Stimulated activated naive B cell treated with anti-CD40 and anti-IgM and Interleukin-4, amounts not matched to agents 10 μg/mL and 1 μg/mL and 100 μg/mL, for 72 hours (primary cell): ENCODE results near the gene IL1RAP.

Experiments used
- ATAC-seq, 2 donors: fragments of 150-1000 bp; cut with Tn5 transposase; replicated peaks; 2 replicates each; pipeline ENCODE4 v1.10.0; 2021; ENCODE audit warnings: moderate library complexity in 1 of 2
- DNase-seq: peaks from one replicate; pipeline ENCODE4 v3.0.0; 2021
- H3K27ac Mint-ChIP-seq: one replicate; pipeline ENCODE4 v1.8.0; 2022; ENCODE audit warnings: mild to moderate bottlenecking, mixed read lengths
- H3K27me3 Mint-ChIP-seq, 2 donors: one replicate each; pipeline ENCODE4 v1.8.0; 2022; ENCODE audit warnings: mixed read lengths in 2 of 2
- H3K36me3 Mint-ChIP-seq, 2 donors: one replicate each; pipeline ENCODE4 v1.8.0; 2022; ENCODE audit warnings: mixed read lengths in 2 of 2, mild to moderate bottlenecking in 1 of 2
- H3K4me1 Mint-ChIP-seq, 2 donors: one replicate each; pipeline ENCODE4 v1.8.0; 2022; ENCODE audit warnings: mixed read lengths in 2 of 2, mild to moderate bottlenecking in 1 of 2
- H3K4me3 Mint-ChIP-seq, 2 donors: one replicate each; pipeline ENCODE4 v1.8.0; 2022; ENCODE audit warnings: mild to moderate bottlenecking in 2 of 2, mixed read lengths in 2 of 2, moderate library complexity in 1 of 2
- H3K9me3 Mint-ChIP-seq, 2 donors: one replicate each; pipeline ENCODE4 v1.8.0; 2022; ENCODE audit warnings: mixed read lengths in 2 of 2, mild to moderate bottlenecking in 1 of 2

The IL1RAP gene

DNA sequence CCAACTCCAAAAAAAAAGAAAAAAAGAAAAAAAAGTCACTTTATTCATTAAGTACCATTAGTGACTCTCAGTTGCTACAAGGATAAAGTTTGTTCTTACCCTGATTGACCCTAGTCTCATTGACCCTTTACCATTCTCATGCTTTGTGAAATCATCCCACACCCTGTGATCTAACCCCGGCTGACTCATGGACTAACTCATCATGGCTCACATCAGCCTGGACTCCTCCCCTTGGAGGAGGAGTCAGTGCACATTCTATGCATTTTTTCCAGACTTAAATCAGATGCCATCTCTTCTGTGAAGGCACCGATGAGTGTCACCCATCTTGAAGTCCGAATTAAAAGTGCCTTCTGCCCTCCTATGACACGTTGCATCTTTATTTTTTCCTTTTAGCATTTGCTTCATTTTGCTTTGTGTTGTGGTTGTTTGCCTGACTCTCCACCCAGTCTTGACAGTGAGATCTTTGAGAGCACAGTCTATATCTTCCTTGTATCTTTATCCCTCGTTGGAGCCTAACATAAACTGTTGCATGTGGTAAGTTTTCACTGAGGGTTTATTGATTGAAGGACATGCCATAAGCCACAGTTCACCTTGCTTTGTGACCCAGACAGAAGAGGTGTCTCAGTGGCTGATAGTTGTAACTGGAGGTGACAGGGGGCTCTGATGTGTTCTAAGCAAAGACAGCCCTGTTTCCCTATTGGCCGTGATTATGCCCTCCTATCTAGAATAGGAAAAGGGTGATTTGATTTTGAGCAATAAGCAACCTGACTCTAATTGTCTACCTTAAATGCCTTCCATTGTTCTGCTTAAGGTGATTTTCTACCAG, 72.1 kb downstream of the IL1RAP start:
- H3K27ac Mint-ChIP-seq = peak overlapping the region; percentile 81
- H3K4me3 Mint-ChIP-seq = peak overlapping the region; percentile 18 to 55

DNA sequence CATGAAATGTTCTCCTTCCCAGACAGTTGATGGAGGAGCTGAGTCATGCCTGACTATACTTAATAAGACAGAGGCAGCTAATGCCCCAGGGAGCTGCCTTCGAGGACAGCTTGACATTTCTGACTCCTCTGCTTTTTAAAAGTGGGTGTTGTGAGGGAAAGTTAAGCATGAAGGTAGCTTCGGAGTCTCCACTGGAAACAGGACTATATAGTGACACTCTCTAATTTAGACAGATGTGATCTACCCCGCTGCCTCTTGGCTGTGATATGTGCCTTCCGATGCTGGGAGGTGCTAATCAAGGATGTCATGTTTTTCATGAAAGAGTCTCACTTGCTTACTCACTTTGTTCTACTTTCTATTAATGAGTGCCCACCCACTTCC, 72.7 kb downstream of the IL1RAP start:
- peaks cover 5 to 11% of the 10 kb centered on the region in 2 donors for H3K36me3 Mint-ChIP-seq

More for the DNA sequence above, 72.1 kb downstream of the IL1RAP start:
- DNase-seq (no peak), ATAC-seq (peak; percentile 69 to 75)
- H3K36me3 Mint-ChIP-seq = peaks cover 5 to 11% of the 10 kb centered on the region in 2 donors
- no peaks in the 10 kb centered on the region for H3K27me3 Mint-ChIP-seq
- peaks cover 0 to 5% of the 10 kb centered on the region in 2 donors for H3K9me3 Mint-ChIP-seq
- H3K4me1 Mint-ChIP-seq = peaks cover 20 to 33% of the 10 kb centered on the region in 2 donors

DNA sequence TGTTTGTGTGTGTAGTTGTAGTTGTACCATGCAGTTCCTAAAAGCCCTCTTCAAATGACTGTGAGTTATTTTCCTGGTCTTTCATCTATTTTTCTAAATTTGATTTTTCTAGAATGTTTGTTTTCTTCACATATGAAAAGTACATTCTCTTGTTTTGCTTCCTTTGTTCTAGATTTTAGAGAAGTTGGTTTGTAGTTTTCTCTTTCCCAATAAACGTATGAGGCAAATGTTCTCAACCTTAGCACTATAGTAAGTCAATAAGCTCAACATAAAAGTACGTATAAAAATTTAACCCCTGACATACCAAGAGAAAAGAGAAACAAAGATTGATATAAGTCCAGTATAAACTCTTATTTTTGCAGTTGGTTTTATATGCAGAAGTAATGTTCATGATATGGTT, 74.7 kb downstream of the IL1RAP start:
- Mint-ChIP-seq H3K36me3 (peaks cover 5 to 15% of the 10 kb centered on the region in 2 donors), H3K27me3 (no peaks in the 10 kb centered on the region)
- ATAC-seq = no peak

More for the DNA sequence above, 72.7 kb downstream of the IL1RAP start:
- Mint-ChIP-seq H3K4me3 (peak overlapping the region; percentile 18 to 55), H3K27me3 (no peaks in the 10 kb centered on the region), H3K9me3 (peaks cover 0 to 5% of the 10 kb centered on the region in 2 donors), H3K27ac (peak overlapping the region; percentile 81), H3K4me1 (peaks cover 18 to 30% of the 10 kb centered on the region in 2 donors)
- DNase-seq = peak; percentile 56
- ATAC-seq = peak; percentile 86 to 88

DNA sequence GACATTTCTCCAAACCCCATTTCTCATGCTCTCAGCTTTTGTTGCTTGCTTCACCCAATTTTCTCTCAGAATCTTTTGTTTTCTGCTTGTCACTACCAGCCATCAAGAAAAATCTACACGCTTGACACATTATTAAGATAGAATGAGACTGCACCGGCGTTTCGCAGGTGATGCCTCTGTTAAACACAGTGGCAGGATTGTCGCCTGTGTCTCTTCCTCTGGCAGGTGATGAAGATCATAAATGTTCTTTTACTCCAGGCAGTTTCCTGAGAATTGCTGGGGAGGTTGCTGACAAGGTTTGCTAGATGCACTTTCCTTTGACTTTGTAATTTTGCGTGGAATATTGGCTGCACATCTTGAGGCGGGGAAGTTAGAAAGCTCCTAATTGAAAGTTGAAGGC, 75.4 kb downstream of the IL1RAP start:
- Mint-ChIP-seq H3K4me1 (peaks cover 18 to 30% of the 10 kb centered on the region in 2 donors), H3K4me3 (no peak overlapping the region), H3K27ac (no peak overlapping the region)

More for the DNA sequence above, 74.7 kb downstream of the IL1RAP start:
- Mint-ChIP-seq H3K27ac (no peak overlapping the region), H3K4me1 (peaks cover 18 to 30% of the 10 kb centered on the region in 2 donors), H3K4me3 (no peak overlapping the region), H3K9me3 (peaks cover 0 to 5% of the 10 kb centered on the region in 2 donors)
- DNase-seq = no peak

DNA sequence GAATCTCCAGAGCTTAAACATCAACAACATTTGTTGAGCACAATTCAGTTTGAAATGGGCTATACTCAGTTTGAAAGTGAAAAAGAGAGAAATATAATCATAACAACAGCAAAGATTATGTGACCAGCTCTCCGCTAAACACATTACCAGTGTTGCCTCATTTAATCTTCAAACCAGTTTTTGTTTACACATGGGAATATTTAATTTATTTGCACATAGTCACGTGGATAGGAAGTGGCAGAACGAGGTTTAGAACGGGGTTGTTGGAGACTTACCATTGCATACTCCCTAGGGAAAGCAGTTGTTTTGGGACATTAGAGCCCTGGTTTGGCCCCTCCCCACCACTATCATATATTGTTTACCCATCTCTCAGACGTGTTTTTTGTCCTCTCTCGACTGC, 77.2 kb downstream of the IL1RAP start:
- DNase-seq = no peak
- peaks cover 14 to 24% of the 10 kb centered on the region in 2 donors for H3K4me1 Mint-ChIP-seq
- peaks cover 0 to 1% of the 10 kb centered on the region in 2 donors for H3K9me3 Mint-ChIP-seq
- no peak for ATAC-seq
- peaks cover 3 to 15% of the 10 kb centered on the region in 2 donors for H3K36me3 Mint-ChIP-seq
- H3K27me3 Mint-ChIP-seq = no peaks in the 10 kb centered on the region
- no peak overlapping the region for H3K4me3 Mint-ChIP-seq
- H3K27ac Mint-ChIP-seq = no peak overlapping the region

More for the DNA sequence above, 75.4 kb downstream of the IL1RAP start:
- ATAC-seq (no peak), DNase-seq (no peak)
- H3K36me3 Mint-ChIP-seq = peaks cover 5 to 18% of the 10 kb centered on the region in 2 donors
- H3K9me3 Mint-ChIP-seq = peaks cover 0 to 5% of the 10 kb centered on the region in 2 donors
- no peaks in the 10 kb centered on the region for H3K27me3 Mint-ChIP-seq

DNA sequence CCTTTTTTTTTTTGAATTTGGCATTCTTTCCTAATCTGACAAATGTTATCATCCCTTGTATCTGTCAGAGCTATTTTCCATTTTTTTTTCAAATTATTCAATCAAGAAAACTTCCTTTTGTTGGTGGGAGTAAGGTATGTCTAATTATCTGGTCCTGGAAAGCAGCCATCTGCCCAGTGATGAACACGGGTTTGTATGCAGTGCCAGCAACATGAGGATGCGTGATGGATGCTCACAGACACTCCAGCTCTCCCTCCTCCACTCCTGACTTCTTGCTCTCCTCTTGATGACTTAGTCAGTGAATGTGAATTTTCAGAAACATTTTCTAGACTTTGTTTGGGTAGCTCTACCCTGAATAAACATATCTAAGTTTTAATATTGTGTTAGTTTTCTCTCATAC, 79.2 kb downstream of the IL1RAP start:
- Mint-ChIP-seq H3K27ac (no peak overlapping the region), H3K27me3 (no peaks in the 10 kb centered on the region), H3K36me3 (peaks cover 2 to 13% of the 10 kb centered on the region in 2 donors), H3K9me3 (no peaks in the 10 kb centered on the region), H3K4me3 (no peak overlapping the region), H3K4me1 (peaks cover 0 to 5% of the 10 kb centered on the region in 2 donors)
- no peak for ATAC-seq
- DNase-seq = no peak

DNA sequence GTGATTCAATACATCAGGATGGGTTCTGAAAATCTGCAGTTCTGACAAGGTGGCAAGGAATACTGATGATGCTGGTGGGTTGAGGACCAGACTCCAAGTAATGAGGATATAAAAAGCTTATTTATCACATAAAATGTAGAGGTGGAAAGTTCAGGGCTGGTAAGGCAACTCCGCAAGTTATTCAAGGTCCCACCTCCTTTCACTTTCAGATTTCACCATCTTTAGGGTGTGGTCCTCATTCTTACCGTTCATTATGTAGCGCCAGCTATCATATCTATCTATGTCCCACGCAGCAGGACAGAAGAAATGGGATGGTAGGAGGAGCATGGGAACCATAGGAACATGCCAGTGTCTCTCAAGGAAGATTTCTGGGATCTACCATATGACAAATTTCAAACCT, 80.3 kb downstream of the IL1RAP start:
- Mint-ChIP-seq H3K36me3 (peaks cover 2 to 14% of the 10 kb centered on the region in 2 donors), H3K27me3 (no peaks in the 10 kb centered on the region), H3K4me1 (no peaks in the 10 kb centered on the region), H3K4me3 (no peak overlapping the region), H3K27ac (no peak overlapping the region), H3K9me3 (no peaks in the 10 kb centered on the region)
- no peak for ATAC-seq
- no peak for DNase-seq

DNA sequence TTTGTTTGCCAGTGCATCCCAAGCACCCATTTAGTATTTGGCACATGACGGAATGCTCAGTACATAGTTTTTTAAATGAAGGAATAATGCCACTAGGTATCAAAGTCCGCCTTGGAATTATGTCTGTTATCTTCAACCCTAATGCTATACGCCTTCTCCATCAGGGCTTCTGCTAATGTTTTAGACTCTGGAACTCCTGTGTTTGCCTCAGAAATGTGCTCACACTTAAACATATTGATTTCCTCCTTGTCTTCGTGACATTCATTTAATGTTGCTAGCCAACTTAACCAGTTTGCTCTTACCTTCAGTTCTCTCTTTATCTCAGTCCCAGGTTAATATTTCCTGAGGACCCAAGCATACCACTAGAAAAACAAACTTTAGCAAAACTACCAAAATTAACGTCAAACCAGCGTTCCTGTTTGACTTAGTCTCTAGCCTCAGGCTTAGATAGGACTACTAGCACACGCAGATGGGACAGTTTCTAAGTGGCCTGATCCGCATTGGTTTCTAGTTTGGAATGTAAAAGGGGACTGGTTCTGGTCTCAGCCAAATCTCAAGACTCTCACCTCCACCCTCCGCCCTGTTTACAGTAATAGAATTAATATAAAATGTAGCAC, 81.4 kb downstream of the IL1RAP start:
- H3K27me3 Mint-ChIP-seq = no peaks in the 10 kb centered on the region
- H3K4me1 Mint-ChIP-seq = no peaks in the 10 kb centered on the region
- no peak overlapping the region for H3K4me3 Mint-ChIP-seq
- ATAC-seq (no peak), DNase-seq (no peak)
- no peak overlapping the region for H3K27ac Mint-ChIP-seq
- peaks cover 2 to 11% of the 10 kb centered on the region in 2 donors for H3K36me3 Mint-ChIP-seq
- H3K9me3 Mint-ChIP-seq = no peaks in the 10 kb centered on the region

DNA sequence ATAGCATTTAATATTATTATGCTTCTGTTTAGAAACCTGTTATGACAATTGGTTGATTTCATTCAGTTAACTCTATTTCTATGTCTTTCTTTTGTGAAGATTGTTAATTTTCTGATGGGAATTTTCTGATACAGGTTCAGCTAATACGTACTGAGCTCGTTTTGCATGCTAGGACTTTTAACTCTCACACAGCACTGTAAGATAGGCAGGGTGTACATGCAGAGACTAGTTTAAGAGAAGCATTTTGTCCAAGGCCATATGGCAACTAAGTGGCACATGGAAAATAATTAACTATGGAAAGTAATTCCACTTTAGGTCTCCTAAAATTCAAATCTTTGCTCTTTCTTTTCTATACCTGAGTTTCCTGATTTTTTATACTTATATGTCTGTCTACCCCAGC, 81.9 kb downstream of the IL1RAP start:
- H3K4me3 Mint-ChIP-seq = no peak overlapping the region
- DNase-seq (no peak), ATAC-seq (no peak)
- H3K4me1 Mint-ChIP-seq = no peaks in the 10 kb centered on the region
- H3K9me3 Mint-ChIP-seq = no peaks in the 10 kb centered on the region
- no peaks in the 10 kb centered on the region for H3K27me3 Mint-ChIP-seq
- H3K27ac Mint-ChIP-seq = no peak overlapping the region
- H3K36me3 Mint-ChIP-seq = peaks cover 2 to 11% of the 10 kb centered on the region in 2 donors

DNA sequence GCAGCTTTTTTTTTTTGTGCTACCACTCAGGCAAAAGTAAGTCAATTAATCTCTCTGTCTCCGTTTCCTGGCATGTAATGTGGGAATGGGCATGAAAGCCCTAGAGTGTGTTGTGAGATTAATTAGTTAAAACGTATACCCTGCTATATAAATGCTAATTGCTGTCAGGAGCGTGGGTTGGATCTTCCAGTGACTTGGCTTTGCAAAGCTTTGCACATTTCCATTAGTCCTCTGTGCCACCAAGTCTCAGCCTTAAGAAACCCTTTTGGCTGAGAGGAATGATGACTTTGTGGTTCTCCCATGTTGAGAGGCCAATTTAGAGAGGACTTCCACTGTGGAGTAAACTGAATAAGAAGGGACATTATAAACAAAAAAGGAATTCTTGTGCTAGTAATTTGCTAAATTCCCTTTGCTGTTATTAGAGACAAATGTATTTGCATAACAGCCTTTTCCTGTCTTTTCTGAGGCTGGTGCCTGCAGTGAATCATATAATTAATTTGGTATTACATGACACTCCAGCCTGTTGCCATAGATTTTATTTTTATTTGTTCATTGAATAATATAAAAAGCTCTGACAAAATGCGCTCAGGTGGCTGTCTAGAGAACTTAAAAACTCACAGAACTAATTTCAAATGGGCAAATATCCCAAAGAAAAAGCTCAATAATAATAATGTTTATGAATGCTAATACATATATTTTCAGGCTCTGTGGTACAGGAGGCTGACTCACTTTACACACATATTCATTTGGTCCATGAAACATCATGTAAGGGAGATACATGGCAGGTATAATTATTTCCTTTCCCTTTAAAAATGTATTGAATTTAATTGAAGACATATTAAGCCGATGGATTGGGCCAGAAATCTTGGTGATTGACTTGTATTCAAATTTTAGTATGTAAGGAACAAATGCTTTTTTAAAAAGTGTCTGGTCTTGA, 82.7 kb downstream of the IL1RAP start:
- Mint-ChIP-seq H3K27me3 (no peaks in the 10 kb centered on the region), H3K4me1 (no peaks in the 10 kb centered on the region), H3K27ac (no peak overlapping the region), H3K4me3 (no peak overlapping the region), H3K36me3 (peaks cover 2 to 11% of the 10 kb centered on the region in 2 donors), H3K9me3 (no peaks in the 10 kb centered on the region)
- ATAC-seq (no peak), DNase-seq (no peak)

DNA sequence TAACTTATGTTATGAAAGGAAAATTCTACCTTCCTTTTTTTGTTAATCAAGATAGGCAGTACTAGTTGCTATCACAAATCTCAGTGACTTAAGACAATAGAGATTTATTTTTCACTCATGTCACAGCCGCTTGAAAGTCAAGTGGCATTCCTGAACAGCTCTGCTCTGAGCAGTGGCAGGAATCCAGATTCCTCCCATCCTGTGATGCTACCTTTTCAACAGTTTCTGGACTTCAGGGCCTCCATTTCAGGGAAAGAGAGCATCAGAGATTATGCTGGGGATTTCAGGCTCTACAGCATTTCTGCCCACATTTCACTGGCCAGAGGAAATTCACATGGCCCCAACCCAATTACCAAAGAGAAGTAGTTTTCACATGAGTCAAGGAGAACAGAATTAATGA, 83.4 kb downstream of the IL1RAP start:
- no peaks in the 10 kb centered on the region for H3K27me3 Mint-ChIP-seq

DNA sequence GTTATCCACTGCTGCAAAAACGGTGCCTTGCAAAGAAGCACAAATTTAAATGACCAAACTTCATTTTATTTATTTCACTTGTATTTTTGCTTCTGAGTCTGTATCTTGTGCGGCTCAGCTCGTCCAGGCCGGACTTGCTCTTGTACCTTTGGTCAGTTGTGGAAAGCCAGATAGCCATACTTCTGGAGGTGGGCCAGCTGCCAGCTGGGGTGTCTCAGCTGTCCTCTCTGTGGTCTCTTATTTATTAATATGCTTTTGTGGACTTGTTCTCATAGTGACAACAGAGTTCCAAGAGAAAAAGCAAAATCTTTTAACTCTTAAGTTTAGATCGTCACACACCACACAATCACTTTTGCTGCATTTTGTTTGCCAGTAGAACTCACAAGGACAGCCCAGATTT, 87.7 kb downstream of the IL1RAP start:
- no peaks in the 10 kb centered on the region for H3K4me1 Mint-ChIP-seq
- DNase-seq = no peak
- peaks cover 21 to 30% of the 10 kb centered on the region in 2 donors for H3K36me3 Mint-ChIP-seq
- no peaks in the 10 kb centered on the region for H3K27me3 Mint-ChIP-seq
- peaks cover 0 to 3% of the 10 kb centered on the region in 2 donors for H3K9me3 Mint-ChIP-seq
- no peak overlapping the region for H3K4me3 Mint-ChIP-seq
- no peak overlapping the region for H3K27ac Mint-ChIP-seq
- ATAC-seq = no peak

More for the DNA sequence above, 83.4 kb downstream of the IL1RAP start:
- ATAC-seq (no peak), DNase-seq (no peak)
- Mint-ChIP-seq H3K4me3 (no peak overlapping the region), H3K27ac (no peak overlapping the region), H3K9me3 (no peaks in the 10 kb centered on the region), H3K36me3 (peaks cover 2 to 11% of the 10 kb centered on the region in 2 donors), H3K4me1 (no peaks in the 10 kb centered on the region)

DNA sequence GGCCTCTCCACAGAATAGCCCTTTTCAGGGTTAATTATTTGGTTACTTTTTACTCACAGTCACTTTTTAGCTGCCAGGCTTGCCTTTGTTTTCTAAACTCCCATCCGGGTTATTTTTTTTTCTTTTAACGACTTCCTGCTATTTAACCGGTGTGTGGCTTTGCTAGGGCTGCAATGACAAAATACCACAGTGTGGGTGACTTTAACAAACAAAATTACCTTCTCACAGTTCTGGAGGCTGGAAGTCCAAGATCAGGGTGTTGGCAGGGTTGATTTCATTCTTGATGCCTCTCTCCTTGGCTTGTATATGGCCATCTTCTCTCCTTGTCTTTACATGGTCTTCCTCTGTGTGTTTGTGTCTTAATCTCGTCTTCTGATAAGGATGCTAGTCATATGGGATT, 91.5 kb downstream of the IL1RAP start:
- ATAC-seq (no peak), DNase-seq (no peak)
- H3K27me3 Mint-ChIP-seq = no peaks in the 10 kb centered on the region
- H3K4me1 Mint-ChIP-seq = peaks cover 11 to 13% of the 10 kb centered on the region in 2 donors
- peaks cover 28 to 39% of the 10 kb centered on the region in 2 donors for H3K36me3 Mint-ChIP-seq
- no peak overlapping the region for H3K4me3 Mint-ChIP-seq
- peaks cover 0 to 3% of the 10 kb centered on the region in 2 donors for H3K9me3 Mint-ChIP-seq
- H3K27ac Mint-ChIP-seq = no peak overlapping the region

DNA sequence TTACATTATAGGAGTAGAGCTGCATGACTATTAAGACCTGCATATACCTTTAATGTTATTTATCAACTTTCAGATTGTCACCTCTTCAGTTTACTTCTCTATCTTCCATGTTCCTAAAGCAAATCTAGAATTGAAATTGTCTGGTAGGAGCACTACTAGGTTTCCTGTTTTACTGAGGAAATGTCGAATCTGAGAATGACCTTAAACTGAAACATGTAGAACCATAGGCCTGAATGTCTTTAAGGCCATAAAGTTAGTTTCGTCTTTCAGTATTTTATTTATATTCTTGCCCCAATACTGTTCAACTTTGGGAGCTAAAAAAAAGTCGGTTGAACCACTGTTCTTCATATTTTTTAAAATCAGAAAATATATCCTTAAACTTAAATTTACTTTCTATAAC, 92.7 kb downstream of the IL1RAP start:
- no peak for DNase-seq
- H3K4me1 Mint-ChIP-seq = peaks cover 11 to 13% of the 10 kb centered on the region in 2 donors
- no peak overlapping the region for H3K4me3 Mint-ChIP-seq
- no peak overlapping the region for H3K27ac Mint-ChIP-seq
- no peaks in the 10 kb centered on the region for H3K27me3 Mint-ChIP-seq
- H3K36me3 Mint-ChIP-seq = peaks cover 28 to 41% of the 10 kb centered on the region in 2 donors
- H3K9me3 Mint-ChIP-seq = peaks cover 0 to 3% of the 10 kb centered on the region in 2 donors
- ATAC-seq = no peak
